ENCODE measurements around the gene ANKRD11. TPM values are rescaled to one million over a fixed set of nuclear protein-coding genes. Genes with fewer than 3 reads are reported as not detected.
A peak's percentile ranks its signal among the peaks of the same experiment; 100 is the strongest.

ANKRD11 gene
- polyA plus RNA-seq, 1 experiment, result 48.1 TPM

DNA sequence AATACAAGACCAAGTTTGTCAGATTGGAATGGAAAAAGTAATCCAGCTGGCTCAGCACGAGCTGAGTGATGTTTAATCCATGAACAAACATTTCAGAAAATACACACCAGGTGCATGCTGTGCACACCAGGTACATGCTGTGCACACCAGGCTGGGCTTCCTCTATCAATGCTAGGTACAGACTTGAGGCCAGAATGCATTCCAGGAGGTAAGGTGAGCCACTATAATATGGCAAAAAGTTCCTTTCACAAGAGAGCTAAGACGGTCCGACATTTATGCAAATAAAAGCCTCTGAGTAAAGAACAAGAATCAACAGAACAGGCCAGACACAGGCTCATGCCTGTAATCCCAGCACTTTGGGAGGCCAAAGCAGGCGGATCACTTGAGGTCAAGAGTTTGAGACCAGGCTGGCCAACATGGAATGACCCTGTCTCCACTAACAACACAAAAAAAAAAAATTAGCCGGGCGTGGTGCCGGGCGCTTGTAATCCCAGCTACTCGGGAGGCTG, 144.7 kb downstream of the ANKRD11 start:
- H3K9me3 ChIP-seq (ENCODE audit: control insufficient read depth, insufficient read depth, low read length), result peaks cover 8% of the 10 kb centered on the region; the same call in 1 of the 2 replicates
- POLR2A ChIA-PET, result no interaction called here
- no peak overlapping the region for H3K4me3 ChIP-seq (ENCODE audit: low read depth, low read length)
- TF ChIP-seq, protein P1, sequence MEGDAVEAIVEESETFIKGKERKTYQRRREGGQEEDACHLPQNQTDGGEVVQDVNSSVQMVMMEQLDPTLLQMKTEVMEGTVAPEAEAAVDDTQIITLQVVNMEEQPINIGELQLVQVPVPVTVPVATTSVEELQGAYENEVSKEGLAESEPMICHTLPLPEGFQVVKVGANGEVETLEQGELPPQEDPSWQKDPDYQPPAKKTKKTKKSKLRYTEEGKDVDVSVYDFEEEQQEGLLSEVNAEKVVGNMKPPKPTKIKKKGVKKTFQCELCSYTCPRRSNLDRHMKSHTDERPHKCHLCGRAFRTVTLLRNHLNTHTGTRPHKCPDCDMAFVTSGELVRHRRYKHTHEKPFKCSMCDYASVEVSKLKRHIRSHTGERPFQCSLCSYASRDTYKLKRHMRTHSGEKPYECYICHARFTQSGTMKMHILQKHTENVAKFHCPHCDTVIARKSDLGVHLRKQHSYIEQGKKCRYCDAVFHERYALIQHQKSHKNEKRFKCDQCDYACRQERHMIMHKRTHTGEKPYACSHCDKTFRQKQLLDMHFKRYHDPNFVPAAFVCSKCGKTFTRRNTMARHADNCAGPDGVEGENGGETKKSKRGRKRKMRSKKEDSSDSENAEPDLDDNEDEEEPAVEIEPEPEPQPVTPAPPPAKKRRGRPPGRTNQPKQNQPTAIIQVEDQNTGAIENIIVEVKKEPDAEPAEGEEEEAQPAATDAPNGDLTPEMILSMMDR (IDR thresholded peaks at IDR 0.05; ENCODE audit: low read depth, low read length), result no peak
- CTCF ChIA-PET, result interaction anchor here (0.6 kb wide), 1 partner anchor 14 kb away, joined by 7 read pairs; no protein-coding TSS in a partner anchor
- no peak for DNase-seq (ENCODE audit: low read depth, low spot score)
- no peak overlapping the region for H3K27ac ChIP-seq (ENCODE audit: low read depth, low read length)
- H3K27me3 ChIP-seq (ENCODE audit: control insufficient read depth, insufficient read depth, low read length), result no peaks in the 10 kb centered on the region

DNA sequence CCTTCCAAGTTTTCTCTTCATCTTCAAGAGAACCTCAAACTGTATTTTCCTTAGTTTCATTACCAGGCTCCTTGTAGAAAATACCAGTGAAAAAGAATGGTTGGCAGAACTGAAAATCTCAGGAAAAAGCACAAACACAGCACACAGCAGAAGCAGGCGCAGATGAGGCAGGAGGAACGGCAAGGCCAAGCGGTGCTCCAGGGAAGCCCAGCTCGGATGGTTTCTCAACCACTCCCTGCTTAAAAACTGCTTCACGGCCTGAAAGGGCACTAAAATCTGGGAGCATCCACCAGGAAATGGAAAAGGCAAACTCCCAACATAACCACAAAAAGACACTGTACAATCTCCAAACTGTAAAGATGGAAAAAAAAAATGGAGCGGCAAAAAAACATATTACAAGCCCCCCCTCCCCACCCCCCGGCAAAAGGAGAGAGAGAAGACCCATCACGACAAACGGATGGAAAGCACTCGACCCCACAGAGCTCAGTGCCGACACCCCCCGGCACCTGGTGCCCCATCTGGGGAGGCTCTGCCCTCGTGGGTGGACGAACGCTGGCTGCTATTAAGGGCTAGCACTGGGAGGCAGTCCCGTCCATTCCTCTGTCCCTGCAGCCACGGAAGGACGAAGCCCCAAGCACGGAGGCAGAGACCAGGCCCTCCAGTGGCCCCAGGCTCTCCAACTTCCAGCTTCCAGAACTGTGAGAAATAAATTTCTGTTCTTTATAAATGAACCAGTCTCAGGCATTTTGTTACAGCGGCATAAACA, 145.3 kb downstream of the ANKRD11 start:
- CTCF ChIA-PET, result interaction anchor here (0.6 kb wide), 1 partner anchor 15 kb away, joined by 7 read pairs; no protein-coding TSS in a partner anchor
- Histone ChIP-seq H3K9me3 (ENCODE audit: control insufficient read depth, insufficient read depth, low read length) (peaks cover 8% of the 10 kb centered on the region; the same call in 1 of the 2 replicates), H3K27ac (ENCODE audit: low read depth, low read length) (peak overlapping the region; percentile 31), H3K4me3 (ENCODE audit: low read depth, low read length) (no peak overlapping the region), H3K27me3 (ENCODE audit: control insufficient read depth, insufficient read depth, low read length) (no peaks in the 10 kb centered on the region)
- DNase-seq (ENCODE audit: low read depth, low spot score), result no peak
- POLR2A ChIA-PET, result no interaction called here
- TF ChIP-seq, protein P1 (IDR thresholded peaks at IDR 0.05; ENCODE audit: low read depth, low read length), result no peak

DNA sequence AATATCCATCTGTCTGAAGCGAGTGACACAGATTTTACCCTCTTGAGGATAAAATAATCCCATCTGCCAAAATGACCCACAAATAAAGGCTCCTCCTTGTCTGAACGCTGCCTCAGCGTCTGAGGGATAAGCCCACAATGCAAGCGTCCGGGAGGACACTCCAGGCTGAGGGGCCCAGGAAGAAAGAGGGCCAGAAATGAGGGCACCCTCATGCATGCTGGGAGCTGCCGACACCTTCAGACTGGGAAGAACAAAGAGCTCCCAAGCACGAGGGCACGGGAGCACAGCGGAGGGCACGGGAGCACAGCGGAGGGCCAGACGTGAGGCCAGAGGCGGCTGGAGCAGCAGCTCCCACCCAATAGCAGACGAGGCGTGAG, 145.9 kb downstream of the ANKRD11 start:
- Histone ChIP-seq H3K9me3 (ENCODE audit: control insufficient read depth, insufficient read depth, low read length) (peaks cover 8% of the 10 kb centered on the region; the same call in 1 of the 2 replicates), H3K4me3 (ENCODE audit: low read depth, low read length) (no peak overlapping the region), H3K27me3 (ENCODE audit: control insufficient read depth, insufficient read depth, low read length) (no peaks in the 10 kb centered on the region), H3K27ac (ENCODE audit: low read depth, low read length) (peak overlapping the region; percentile 31)
- CTCF ChIA-PET, result interaction anchor here (1.8 kb wide), 1 partner anchor 12 kb away, joined by 6 read pairs; no protein-coding TSS in a partner anchor
- no peak for DNase-seq (ENCODE audit: low read depth, low spot score)
- TF ChIP-seq, protein P1 (IDR thresholded peaks at IDR 0.05; ENCODE audit: low read depth, low read length), result no peak
- POLR2A ChIA-PET, result no interaction called here

DNA sequence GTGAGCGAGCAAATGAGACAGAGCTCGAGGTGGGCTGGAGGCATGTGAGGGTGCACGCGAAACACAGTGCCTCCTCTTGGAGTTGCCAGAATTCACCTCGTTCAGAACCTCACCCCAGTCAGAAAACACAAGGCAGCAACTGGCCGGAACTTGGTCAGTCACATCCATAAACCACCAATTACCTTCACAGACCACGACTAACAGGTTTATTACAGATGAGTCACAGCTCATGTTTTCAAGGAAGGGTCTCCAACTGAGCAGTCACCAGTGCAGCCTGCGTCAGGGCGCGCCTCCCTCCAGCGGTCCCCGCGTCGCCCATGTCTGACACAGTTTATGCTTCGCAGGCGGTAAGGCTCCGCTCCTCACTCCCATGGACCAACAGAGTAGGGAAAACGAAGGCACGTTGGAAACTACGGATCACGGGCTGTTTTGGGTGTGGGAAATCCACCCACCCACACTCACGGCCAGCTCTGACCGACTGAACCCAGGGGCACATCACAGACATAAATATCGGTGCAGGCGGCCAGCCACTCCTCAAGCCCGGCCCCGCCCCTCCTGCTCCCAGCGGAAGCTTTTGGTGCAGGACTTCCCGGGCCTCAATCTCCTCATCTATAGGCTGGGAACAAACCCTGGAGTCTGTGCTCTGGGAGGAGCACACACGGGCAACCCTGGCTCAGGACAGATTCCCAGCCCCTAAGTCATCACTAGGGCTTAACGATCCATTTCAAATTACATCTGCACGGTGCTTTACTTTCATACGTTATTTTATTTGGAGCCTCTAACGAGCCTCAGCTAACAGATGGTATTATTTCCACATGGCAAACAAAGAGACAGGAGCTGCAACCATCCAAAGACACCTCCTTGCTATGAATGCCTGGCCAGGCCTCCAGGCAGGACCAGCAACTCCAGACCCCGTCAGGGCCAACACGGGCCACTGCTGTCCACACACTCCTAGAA, 146.6 kb downstream of the ANKRD11 start:
- TF ChIP-seq, protein P1 (IDR thresholded peaks at IDR 0.05; ENCODE audit: low read depth, low read length), result no peak
- no peak for DNase-seq (ENCODE audit: low read depth, low spot score)
- ChIA-PET CTCF (interaction anchor here (1.8 kb wide), 1 partner anchor 11 kb away, joined by 6 read pairs; no protein-coding TSS in a partner anchor), POLR2A (no interaction called here)
- peaks cover 8% of the 10 kb centered on the region; the same call in 1 of the 2 replicates for H3K9me3 ChIP-seq (ENCODE audit: control insufficient read depth, insufficient read depth, low read length)
- H3K27ac ChIP-seq (ENCODE audit: low read depth, low read length), result no peak overlapping the region
- H3K4me3 ChIP-seq (ENCODE audit: low read depth, low read length), result no peak overlapping the region
- no peaks in the 10 kb centered on the region for H3K27me3 ChIP-seq (ENCODE audit: control insufficient read depth, insufficient read depth, low read length)
